Neural progenitor cell (in vitro differentiated cells): ENCODE data around the gene AGPAT4. TPM values are rescaled to one million over a fixed set of nuclear protein-coding genes. Genes with fewer than 3 reads are reported as not detected.

ENCODE experiments used
- DNase-seq: peaks from one replicate; pipeline ENCODE4 v3.0.0-alpha.2; 2016; ENCODE audit warnings: low spot score
- H2AFZ ChIP-seq: fragments of 200-600 bp; sonication (generic); replicated peaks from 2 replicates; pipeline ENCODE4 v1.6.1; 2016; ENCODE audit warnings: antibody characterized with exemption
- H3F3A ChIP-seq: fragments of 200-600 bp; sonication (generic); 2 replicates; pipeline ENCODE4 v1.6.1; 2016; ENCODE audit warnings: antibody characterized with exemption, low read depth
- H3K27ac ChIP-seq: fragments of 200-600 bp; sonication (generic); 2 replicates; pipeline ENCODE4 v1.5.1; 2016; ENCODE audit warnings: mild to moderate bottlenecking
- H3K27me3 ChIP-seq: fragments of 200-600 bp; sonication (generic); 2 replicates; pipeline ENCODE4 v1.6.1; 2016; ENCODE audit warnings: mild to moderate bottlenecking, moderate library complexity
- H3K36me3 ChIP-seq: fragments of 200-600 bp; sonication (generic); 2 replicates; pipeline ENCODE4 v1.5.1; 2016
- H3K4me1 ChIP-seq: fragments of 200-600 bp; sonication (generic); 2 replicates; pipeline ENCODE4 v1.6.1; 2016; ENCODE audit warnings: mixed run types
- H3K4me2 ChIP-seq: fragments of 200-600 bp; sonication (generic); 2 replicates; pipeline ENCODE4 v1.6.1; 2016
- H3K4me3 ChIP-seq: fragments of 200-600 bp; sonication (generic); 2 replicates; pipeline ENCODE4 v1.5.1; 2016
- H3K79me2 ChIP-seq: fragments of 200-600 bp; sonication (generic); 2 replicates; pipeline ENCODE4 v1.6.1; 2016; ENCODE audit warnings: low read depth
- H3K9ac ChIP-seq: fragments of 200-600 bp; sonication (generic); 2 replicates; pipeline ENCODE4 v1.6.1; 2016
- H3K9me3 ChIP-seq: fragments of 200-600 bp; sonication (generic); 2 replicates; pipeline ENCODE4 v1.5.1; 2016; ENCODE audit warnings: low read depth
- H4K20me1 ChIP-seq: fragments of 200-600 bp; sonication (generic); 2 replicates; pipeline ENCODE4 v1.6.1; 2016; ENCODE audit warnings: low read depth
- H3K27ac Mint-ChIP-seq: 3 replicates; pipeline ENCODE4 v1.8.0; 2021; ENCODE audit warnings: mixed read lengths
- H3K27me3 Mint-ChIP-seq: 2 replicates; pipeline ENCODE4 v1.8.0; 2022; ENCODE audit warnings: low read depth, mild to moderate bottlenecking, inconsistent platforms, moderate library complexity, mixed read lengths; ENCODE audit not compliant: insufficient read depth
- H3K36me3 Mint-ChIP-seq: 3 replicates; pipeline ENCODE4 v1.8.0; 2021; ENCODE audit warnings: mixed read lengths
- H3K4me1 Mint-ChIP-seq: 3 replicates; pipeline ENCODE4 v1.8.0; 2021; ENCODE audit warnings: mixed read lengths
- H3K4me3 Mint-ChIP-seq: 3 replicates; pipeline ENCODE4 v1.8.0; 2021; ENCODE audit warnings: mild to moderate bottlenecking, moderate library complexity, mixed read lengths
- H3K9me3 Mint-ChIP-seq: 3 replicates; pipeline ENCODE4 v1.8.0; 2020; ENCODE audit warnings: mixed read lengths
- CTCF ChIP-seq: fragments of 200-600 bp; sonication (generic); IDR thresholded peaks from 2 replicates; pipeline ENCODE4 v1.5.1; 2017; ENCODE audit warnings: antibody characterized with exemption, mild to moderate bottlenecking
- EZH2 ChIP-seq: fragments of 200-600 bp; sonication (generic); IDR thresholded peaks from 2 replicates; pipeline ENCODE4 v1.6.1; 2017; ENCODE audit warnings: antibody characterized with exemption, mild to moderate bottlenecking, moderate library complexity
- EZH2phosphoT487 ChIP-seq: fragments of 200-600 bp; sonication (generic); IDR thresholded peaks from 2 replicates; pipeline ENCODE4 v1.6.1; 2017; ENCODE audit warnings: antibody characterized with exemption
- total RNA-seq: library from RNA; depleted of rRNA; stranded (reverse); fragments of >200 nt; gene quantifications from 2 replicates; pipeline ENCODE4 v1.2.3, GENCODE V29; 2015; ENCODE audit warnings: low replicate concordance

The AGPAT4 gene
- total RNA-seq, 1 donor from 2014 or later, result 30.5 TPM

GRCh38 chr6:161245363-161245762 lies 28.5 kb downstream of the AGPAT4 start:
- Histone ChIP-seq H3K36me3 (no peaks in the 10 kb centered on the region), H4K20me1 (peaks cover 67% of the 10 kb centered on the region), H3K4me1 (peaks cover 22% of the 10 kb centered on the region), H3K4me3 (no peak overlapping the region), H3K9ac (no peak overlapping the region), H2AFZ (no peak overlapping the region), H3K27me3 (no peaks in the 10 kb centered on the region), H3K9me3 (no peaks in the 10 kb centered on the region), H3K79me2 (peaks cover 99% of the 10 kb centered on the region), H3F3A (no peaks in the 10 kb centered on the region), H3K4me2 (no peak overlapping the region), H3K27ac (no peak overlapping the region)
- H3K4me3 Mint-ChIP-seq, result no peak overlapping the region
- peaks cover 4% of the 10 kb centered on the region for H3K27me3 Mint-ChIP-seq
- peaks cover 36% of the 10 kb centered on the region for H3K36me3 Mint-ChIP-seq
- H3K4me1 Mint-ChIP-seq, result peaks cover 46% of the 10 kb centered on the region
- no peak for DNase-seq
- TF ChIP-seq EZH2 (no peak), EZH2phosphoT487 (no peak), CTCF (no peak)
- H3K27ac Mint-ChIP-seq, result no peak overlapping the region
- peaks cover 20% of the 10 kb centered on the region for H3K9me3 Mint-ChIP-seq

GRCh38 chr6:161244725-161245124 lies 29.1 kb downstream of the AGPAT4 start:
- DNase-seq, result no peak
- H3K4me3 ChIP-seq, result no peak overlapping the region
- H3K79me2 ChIP-seq, result peaks cover 99% of the 10 kb centered on the region
- H3K9ac ChIP-seq, result no peak overlapping the region
- no peak overlapping the region for H3K4me2 ChIP-seq
- H3K27ac ChIP-seq, result no peak overlapping the region
- H3K36me3 ChIP-seq, result no peaks in the 10 kb centered on the region
- no peak overlapping the region for H3K4me3 Mint-ChIP-seq
- H3K4me1 ChIP-seq, result peaks cover 22% of the 10 kb centered on the region
- H3K27me3 ChIP-seq, result no peaks in the 10 kb centered on the region
- no peak overlapping the region for H3K27ac Mint-ChIP-seq
- H3F3A ChIP-seq, result no peaks in the 10 kb centered on the region
- H3K4me1 Mint-ChIP-seq, result peaks cover 46% of the 10 kb centered on the region
- no peaks in the 10 kb centered on the region for H3K9me3 ChIP-seq
- H3K36me3 Mint-ChIP-seq, result peaks cover 34% of the 10 kb centered on the region
- H2AFZ ChIP-seq, result no peak overlapping the region
- H3K27me3 Mint-ChIP-seq, result peaks cover 4% of the 10 kb centered on the region
- H3K9me3 Mint-ChIP-seq, result peaks cover 16% of the 10 kb centered on the region
- TF ChIP-seq CTCF (no peak), EZH2 (no peak), EZH2phosphoT487 (no peak)
- H4K20me1 ChIP-seq, result peaks cover 72% of the 10 kb centered on the region

- H3K27me3 Mint-ChIP-seq, result peaks cover 4% of the 10 kb centered on the region
- Histone ChIP-seq H3K27ac (no peak overlapping the region), H3K27me3 (no peaks in the 10 kb centered on the region), H3K9me3 (no peaks in the 10 kb centered on the region), H3K9ac (no peak overlapping the region), H3F3A (no peaks in the 10 kb centered on the region), H3K4me3 (no peak overlapping the region), H3K4me2 (peak overlapping the region; percentile 34), H3K79me2 (peaks cover 99% of the 10 kb centered on the region), H3K4me1 (peaks cover 22% of the 10 kb centered on the region), H3K36me3 (no peaks in the 10 kb centered on the region), H4K20me1 (peaks cover 86% of the 10 kb centered on the region), H2AFZ (no peak overlapping the region)
- peak overlapping the region; percentile 42 for H3K4me3 Mint-ChIP-seq
- TF ChIP-seq CTCF, result no peak
- TF ChIP-seq EZH2, result no peak
- no peak for TF ChIP-seq EZH2phosphoT487
- DNase-seq, result peak; percentile 64
- H3K9me3 Mint-ChIP-seq, result peaks cover 4% of the 10 kb centered on the region
- peak overlapping the region; percentile 86 for H3K27ac Mint-ChIP-seq
- H3K4me1 Mint-ChIP-seq, result peaks cover 49% of the 10 kb centered on the region
- peaks cover 32% of the 10 kb centered on the region for H3K36me3 Mint-ChIP-seq
Observed at GRCh38 chr6:161242779-161243693, 30.8 kb downstream of the AGPAT4 start.
